HG03159 (cell line): Measurements from ENCODE around the gene ZNF230.

Source experiments
- ATAC-seq: cut with Tn5 transposase; IDR thresholded peaks from one replicate; pipeline ENCODE4 v1.9.1; 2021; ENCODE audit warnings: mild to moderate bottlenecking, moderate library complexity; ENCODE audit not compliant: unreplicated experiment

ZNF230 gene

GRCh38 chr19:44032001-44032610, 29.3 kb downstream of the ZNF230 start:
- ATAC-seq: no peak

- no peak for ATAC-seq
Observed at GRCh38 chr19:44042147-44042546, 39.4 kb downstream of the ZNF230 start.

GRCh38 chr19:44050740-44051649, 48.2 kb downstream of the ZNF230 start:
- peak; percentile 38 for ATAC-seq

GRCh38 chr19:44051650-44052402, 49.1 kb downstream of the ZNF230 start, which contains the start of gene ZNF223:
TSS of gene ZNF223 (plus strand) at chr19:44052036. CDS start at chr19:44055177, 3,141 bp downstream.
- ATAC-seq: peak; percentile 52

GRCh38 chr19:44055870-44056269, 53.1 kb downstream of the ZNF230 start:
- no peak for ATAC-seq

- ATAC-seq: no peak
Observed at GRCh38 chr19:44059229-44059628, 56.5 kb downstream of the ZNF230 start.

- ATAC-seq: no peak
Observed at GRCh38 chr19:44061038-44061437, 58.3 kb downstream of the ZNF230 start.
